ENCODE results near the gene DHRS3. TPM values are rescaled to one million over a fixed set of nuclear protein-coding genes. Genes with fewer than 3 reads are reported as not detected.

DHRS3 gene
- total RNA-seq, 1 donor = 161 TPM

DNA sequence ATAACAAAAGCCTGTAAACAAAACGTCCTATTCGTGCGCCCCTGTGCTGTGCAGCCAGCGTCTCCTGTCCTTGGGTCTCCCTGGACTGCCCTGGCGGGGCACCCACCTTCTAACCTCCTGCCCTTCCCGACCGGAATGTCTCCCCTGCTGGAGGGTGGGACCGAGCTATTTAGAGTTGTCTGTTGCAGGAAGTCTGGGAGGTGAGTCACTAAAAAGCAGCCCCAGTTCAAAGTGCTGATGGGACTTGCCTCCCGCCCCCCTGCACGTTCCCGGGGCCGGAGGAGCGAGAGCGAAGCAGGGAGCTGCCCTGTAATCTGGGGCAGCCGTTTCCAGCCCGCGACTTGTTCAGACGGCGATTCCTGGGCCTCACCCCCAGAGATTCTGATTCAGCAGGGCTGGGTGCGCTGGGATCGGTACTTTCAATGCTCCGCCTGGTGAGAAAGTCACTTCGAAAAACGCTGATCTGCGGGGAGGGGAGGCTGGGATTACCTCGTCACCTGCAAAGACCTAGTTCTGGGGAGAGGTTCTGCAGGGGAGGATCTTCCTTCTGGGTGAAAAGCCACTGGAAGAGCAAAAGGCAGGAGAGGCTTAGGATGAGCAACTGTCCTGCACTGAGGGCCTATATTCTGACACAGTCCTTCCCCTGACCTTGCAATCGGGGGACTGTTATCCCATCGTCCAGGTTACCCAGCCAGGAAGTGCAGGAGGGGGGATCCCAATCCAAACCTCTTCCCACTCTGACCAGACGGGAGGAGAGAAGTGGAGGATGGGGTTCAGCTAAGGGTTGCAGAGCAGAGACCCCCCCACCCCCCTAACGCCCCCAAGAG is 1.2 kb upstream of the DHRS3 start:
- TF ChIP-seq CTCF (IDR thresholded peaks at IDR 0.05; ENCODE audit: extremely low read depth, low read depth, low read length) = no peak
- H3K4me3 ChIP-seq (ENCODE audit: insufficient read depth, low read length) = peak overlapping the region; percentile 92
- no peak overlapping the region for H2AFZ ChIP-seq (ENCODE audit: low read length)
- peaks cover 55% of the 10 kb centered on the region for H3K4me1 ChIP-seq (ENCODE audit: insufficient read depth, low read length)
- no peaks in the 10 kb centered on the region for H3K27me3 ChIP-seq (ENCODE audit: insufficient read depth, low read length)
- H3K27ac ChIP-seq (ENCODE audit: low read depth, low read length) = peak overlapping the region; percentile 96
- peak overlapping the region; percentile 88 for H3K4me2 ChIP-seq (ENCODE audit: insufficient read depth, low read length)
- DNase-seq (ENCODE audit: insufficient read length, low spot score, missing footprints) = peak; percentile 95
- H4K20me1 ChIP-seq (ENCODE audit: insufficient read depth, low read length) = no peaks in the 10 kb centered on the region
- H3K36me3 ChIP-seq (ENCODE audit: insufficient read depth, low read length) = no peaks in the 10 kb centered on the region
- H3K9me3 ChIP-seq (ENCODE audit: low read depth, low read length) = no peaks in the 10 kb centered on the region
- H3K79me2 ChIP-seq (ENCODE audit: insufficient read depth, low read length) = peaks cover 29% of the 10 kb centered on the region

- Histone ChIP-seq H3K27me3 (ENCODE audit: insufficient read depth, low read length) (no peaks in the 10 kb centered on the region), H3K4me3 (ENCODE audit: insufficient read depth, low read length) (peak overlapping the region; percentile 92), H3K79me2 (ENCODE audit: insufficient read depth, low read length) (peaks cover 34% of the 10 kb centered on the region), H4K20me1 (ENCODE audit: insufficient read depth, low read length) (no peaks in the 10 kb centered on the region), H3K4me2 (ENCODE audit: insufficient read depth, low read length) (peak overlapping the region; percentile 88), H3K36me3 (ENCODE audit: insufficient read depth, low read length) (no peaks in the 10 kb centered on the region), H3K4me1 (ENCODE audit: insufficient read depth, low read length) (peaks cover 57% of the 10 kb centered on the region), H3K9me3 (ENCODE audit: low read depth, low read length) (no peaks in the 10 kb centered on the region), H3K27ac (ENCODE audit: low read depth, low read length) (peak overlapping the region; percentile 96), H2AFZ (ENCODE audit: low read length) (no peak overlapping the region)
- no peak for DNase-seq (ENCODE audit: insufficient read length, low spot score, missing footprints)
- no peak for TF ChIP-seq CTCF (IDR thresholded peaks at IDR 0.05; ENCODE audit: extremely low read depth, low read depth, low read length)
These were observed 603 bp upstream of the DHRS3 start for GRCh38 chr1:12618661-12618964.

DNA sequence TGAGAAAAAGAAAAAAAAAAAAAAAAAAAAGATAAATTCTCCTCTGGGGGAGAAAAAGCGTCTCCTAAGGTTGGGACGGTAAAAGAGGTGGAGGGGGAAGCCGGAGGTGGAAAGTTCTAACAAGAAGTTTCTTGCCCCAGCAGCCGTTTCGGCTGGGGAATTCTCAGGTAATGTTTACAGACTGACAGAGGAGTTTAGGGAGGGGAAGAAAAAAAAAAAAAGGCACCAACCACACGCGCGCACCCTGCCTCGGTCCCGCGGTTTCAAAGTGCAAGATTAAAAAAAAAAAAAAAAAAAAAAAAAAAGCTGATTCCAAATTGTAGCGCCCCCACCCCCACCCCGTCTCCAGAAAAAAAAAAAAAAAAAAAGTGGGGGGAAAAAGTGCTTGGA is 504 bp downstream of the DHRS3 start:
- Histone ChIP-seq H3K4me2 (ENCODE audit: insufficient read depth, low read length) (peak overlapping the region; percentile 88), H3K4me3 (ENCODE audit: insufficient read depth, low read length) (peak overlapping the region; percentile 92), H3K9me3 (ENCODE audit: low read depth, low read length) (no peaks in the 10 kb centered on the region), H2AFZ (ENCODE audit: low read length) (peak overlapping the region; percentile 73), H3K27ac (ENCODE audit: low read depth, low read length) (peak overlapping the region; percentile 96), H3K27me3 (ENCODE audit: insufficient read depth, low read length) (no peaks in the 10 kb centered on the region), H3K79me2 (ENCODE audit: insufficient read depth, low read length) (peaks cover 43% of the 10 kb centered on the region), H3K36me3 (ENCODE audit: insufficient read depth, low read length) (peaks cover 7% of the 10 kb centered on the region), H3K4me1 (ENCODE audit: insufficient read depth, low read length) (peaks cover 57% of the 10 kb centered on the region), H4K20me1 (ENCODE audit: insufficient read depth, low read length) (no peaks in the 10 kb centered on the region)
- no peak for TF ChIP-seq CTCF (IDR thresholded peaks at IDR 0.05; ENCODE audit: extremely low read depth, low read depth, low read length)
- DNase-seq (ENCODE audit: insufficient read length, low spot score, missing footprints) = no peak

GRCh38 chr1:12616709-12617373 is 1.2 kb downstream of the DHRS3 start:
- peaks cover 13% of the 10 kb centered on the region for H3K36me3 ChIP-seq (ENCODE audit: insufficient read depth, low read length)
- H3K4me1 ChIP-seq (ENCODE audit: insufficient read depth, low read length) = peaks cover 56% of the 10 kb centered on the region
- no peaks in the 10 kb centered on the region for H3K9me3 ChIP-seq (ENCODE audit: low read depth, low read length)
- peaks cover 49% of the 10 kb centered on the region for H3K79me2 ChIP-seq (ENCODE audit: insufficient read depth, low read length)
- no peak for TF ChIP-seq CTCF (IDR thresholded peaks at IDR 0.05; ENCODE audit: extremely low read depth, low read depth, low read length)
- H4K20me1 ChIP-seq (ENCODE audit: insufficient read depth, low read length) = no peaks in the 10 kb centered on the region
- peak; percentile 75 for DNase-seq (ENCODE audit: insufficient read length, low spot score, missing footprints)
- H2AFZ ChIP-seq (ENCODE audit: low read length) = peak overlapping the region; percentile 8
- peak overlapping the region; percentile 96 for H3K27ac ChIP-seq (ENCODE audit: low read depth, low read length)
- H3K27me3 ChIP-seq (ENCODE audit: insufficient read depth, low read length) = no peaks in the 10 kb centered on the region
- H3K4me3 ChIP-seq (ENCODE audit: insufficient read depth, low read length) = peak overlapping the region; percentile 92
- H3K4me2 ChIP-seq (ENCODE audit: insufficient read depth, low read length) = peak overlapping the region; percentile 88

Data from osteoblast (primary cell).